OCI-LY1 (cell line): ENCODE results near the gene BCR.

Experiments used
- H2AFZ ChIP-seq: fragments of 200-600 bp; sonication (generic), shearing (Covaris generic); 2 replicates; pipeline ENCODE4 v1.6.0; 2014; ENCODE audit warnings: antibody characterized with exemption, mild to moderate bottlenecking, low read length
- H3F3A ChIP-seq: fragments of 200-600 bp; sonication (generic), shearing (Covaris generic); 2 replicates; pipeline ENCODE4 v1.6.0; 2014; ENCODE audit warnings: mild to moderate bottlenecking, antibody characterized with exemption, low read length, moderate library complexity; ENCODE audit not compliant: insufficient read depth
- H3K27ac ChIP-seq: fragments of 200-600 bp; sonication (generic); 2 replicates; pipeline ENCODE4 v1.5.1; 2014; ENCODE audit warnings: low read length, mixed run types, mild to moderate bottlenecking, low read depth; ENCODE audit not compliant: poor library complexity, severe bottlenecking
- H3K27me3 ChIP-seq: fragments of 200-600 bp; sonication (generic); 2 replicates; pipeline ENCODE4 v1.6.0; 2014; ENCODE audit warnings: antibody characterized with exemption, mild to moderate bottlenecking, low read length, moderate library complexity; ENCODE audit not compliant: insufficient read depth
- H3K36me3 ChIP-seq: fragments of 200-600 bp; sonication (generic); 2 replicates; pipeline ENCODE4 v1.6.1; 2014; ENCODE audit warnings: mild to moderate bottlenecking, antibody characterized with exemption, low read length, moderate library complexity, mixed read lengths; ENCODE audit not compliant: insufficient read depth
- H3K4me1 ChIP-seq: fragments of 200-600 bp; sonication (generic); 2 replicates; pipeline ENCODE4 v1.5.1; 2014; ENCODE audit warnings: mild to moderate bottlenecking, low read length, moderate library complexity; ENCODE audit not compliant: insufficient read depth, severe bottlenecking
- H3K4me2 ChIP-seq: fragments of 200-600 bp; sonication (generic), shearing (Covaris generic); 2 replicates; pipeline ENCODE4 v1.6.1; 2014; ENCODE audit warnings: low read length
- H3K4me3 ChIP-seq: fragments of 200-600 bp; sonication (generic); 2 replicates; pipeline ENCODE4 v1.5.1; 2014; ENCODE audit warnings: low read length, low read depth, mild to moderate bottlenecking, mixed read lengths; ENCODE audit not compliant: poor library complexity, severe bottlenecking
- H3K79me2 ChIP-seq: fragments of 200-600 bp; shearing (Covaris generic); 2 replicates; pipeline ENCODE4 v1.6.1; 2016; ENCODE audit warnings: mixed run types, low read length, mixed read lengths; ENCODE audit not compliant: insufficient read depth
- H3K9ac ChIP-seq: fragments of 200-600 bp; sonication (generic), shearing (Covaris generic); 2 replicates; pipeline ENCODE4 v1.6.1; 2014; ENCODE audit warnings: mild to moderate bottlenecking, low read length, mixed read lengths
- H3K9me2 ChIP-seq: fragments of 200-600 bp; sonication (generic), shearing (Covaris generic); 2 replicates; pipeline ENCODE4 v1.6.1; 2014; ENCODE audit warnings: low read depth, mild to moderate bottlenecking, low read length, mixed read lengths
- H3K9me3 ChIP-seq: fragments of 200-600 bp; shearing (Covaris generic); 2 replicates; pipeline ENCODE4 v1.6.1; 2014; ENCODE audit warnings: low read length, mixed read lengths
- H4K20me1 ChIP-seq: fragments of 200-600 bp; sonication (generic), shearing (Covaris generic); 2 replicates; pipeline ENCODE4 v1.6.0; 2016; ENCODE audit warnings: mild to moderate bottlenecking, low read length; ENCODE audit not compliant: insufficient read depth
- CTCF ChIP-seq: fragments of 200-600 bp; sonication (generic), shearing (Covaris generic); IDR thresholded peaks from 2 replicates; pipeline ENCODE4 v1.5.1; 2017; ENCODE audit warnings: mild to moderate bottlenecking, antibody characterized with exemption, low read length, moderate library complexity, mixed read lengths
- EZH2 ChIP-seq: fragments of 200-600 bp; sonication (generic), shearing (Covaris generic); IDR thresholded peaks from 2 replicates; pipeline ENCODE4 v1.8.0; 2017; ENCODE audit warnings: borderline replicate concordance, mixed run types, mild to moderate bottlenecking, antibody characterized with exemption, low read length, moderate library complexity, mixed read lengths

The BCR gene

DNA sequence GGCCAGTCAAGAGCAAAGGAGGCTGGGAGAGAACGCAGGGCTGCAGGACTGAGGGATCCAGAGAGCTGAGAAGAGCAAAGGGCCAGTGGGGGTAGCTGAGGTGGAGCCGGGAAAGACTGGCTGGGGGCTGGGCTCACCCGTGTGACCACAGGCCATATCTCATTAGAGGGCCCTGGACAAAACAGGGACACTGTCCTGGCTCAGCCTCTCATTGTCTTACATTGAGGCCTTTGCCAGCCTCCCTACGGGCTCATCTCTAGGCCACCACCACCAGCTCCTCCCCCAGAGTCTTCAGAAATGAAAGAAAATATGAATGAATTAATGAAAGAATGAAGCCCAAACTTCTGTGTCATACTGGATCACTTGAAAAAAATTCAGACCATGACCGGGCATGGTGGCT, 25.8 kb upstream of the BCR start:
- Histone ChIP-seq H3K4me1 (peaks cover 34% of the 10 kb centered on the region), H3K4me3 (no peak overlapping the region), H3K9me2 (no peaks in the 10 kb centered on the region), H4K20me1 (no peaks in the 10 kb centered on the region), H2AFZ (no peak overlapping the region), H3K9me3 (no peaks in the 10 kb centered on the region), H3K36me3 (no peaks in the 10 kb centered on the region), H3F3A (no peaks in the 10 kb centered on the region), H3K4me2 (no peak overlapping the region), H3K27ac (no peak overlapping the region), H3K9ac (no peak overlapping the region), H3K79me2 (no peaks in the 10 kb centered on the region), H3K27me3 (no peaks in the 10 kb centered on the region)
- TF ChIP-seq EZH2 (no peak), CTCF (no peak)

GRCh38 chr22:23155143-23155542, 25.2 kb upstream of the BCR start:
- H3K9me3 ChIP-seq = no peaks in the 10 kb centered on the region
- no peak overlapping the region for H3K4me2 ChIP-seq
- H3K27me3 ChIP-seq = no peaks in the 10 kb centered on the region
- no peaks in the 10 kb centered on the region for H4K20me1 ChIP-seq
- H3K9ac ChIP-seq = no peak overlapping the region
- H3F3A ChIP-seq = no peaks in the 10 kb centered on the region
- TF ChIP-seq EZH2 (no peak), CTCF (no peak)
- H3K27ac ChIP-seq = no peak overlapping the region
- H3K4me1 ChIP-seq = peaks cover 34% of the 10 kb centered on the region
- H3K36me3 ChIP-seq = no peaks in the 10 kb centered on the region
- no peaks in the 10 kb centered on the region for H3K79me2 ChIP-seq
- H3K9me2 ChIP-seq = no peaks in the 10 kb centered on the region
- H3K4me3 ChIP-seq = no peak overlapping the region
- no peak overlapping the region for H2AFZ ChIP-seq

DNA sequence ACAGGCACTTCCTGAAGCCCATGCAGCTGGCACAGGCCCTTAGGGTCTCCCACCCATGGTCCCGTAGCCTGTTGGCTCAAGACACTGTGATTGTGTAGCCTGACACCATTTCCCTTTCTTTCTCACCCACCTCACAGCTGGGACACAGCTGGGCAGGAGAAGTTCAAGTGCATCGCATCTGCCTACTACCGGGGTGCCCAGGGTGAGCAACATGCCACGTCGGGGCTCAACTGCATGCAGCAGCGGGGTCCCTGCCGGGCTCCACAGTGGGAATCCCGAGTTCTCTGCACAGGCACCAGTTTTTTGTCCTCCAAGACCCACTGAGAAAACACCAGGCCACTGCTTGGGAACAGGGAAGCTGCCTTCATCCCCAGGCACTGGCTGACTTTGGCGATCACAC, 24.5 kb upstream of the BCR start:
- Histone ChIP-seq H2AFZ (no peak overlapping the region), H3K4me3 (no peak overlapping the region), H3K27me3 (no peaks in the 10 kb centered on the region), H3K4me2 (no peak overlapping the region), H3K79me2 (no peaks in the 10 kb centered on the region), H3K9me2 (no peaks in the 10 kb centered on the region), H3F3A (no peaks in the 10 kb centered on the region), H3K9me3 (no peaks in the 10 kb centered on the region), H4K20me1 (no peaks in the 10 kb centered on the region), H3K4me1 (peaks cover 34% of the 10 kb centered on the region), H3K9ac (no peak overlapping the region), H3K27ac (no peak overlapping the region), H3K36me3 (no peaks in the 10 kb centered on the region)
- TF ChIP-seq EZH2 (no peak), CTCF (no peak)
